Stimulated activated naive CD4-positive, alpha-beta T cell treated with Interleukin-2 at 50 U/mL for 16 hours (primary cell): Measurements from ENCODE around the gene PRKG1.
"Not testable (repeated sequence)": the region's sequence is repeated elsewhere in the genome, so short reads cannot be mapped to it uniquely, and the experiment has no call there.

Source experiments
- DNase-seq: peaks from one replicate; lab custom pipeline; 2025; lab: John Stamatoyannopoulos, UW

Gene PRKG1

DNA sequence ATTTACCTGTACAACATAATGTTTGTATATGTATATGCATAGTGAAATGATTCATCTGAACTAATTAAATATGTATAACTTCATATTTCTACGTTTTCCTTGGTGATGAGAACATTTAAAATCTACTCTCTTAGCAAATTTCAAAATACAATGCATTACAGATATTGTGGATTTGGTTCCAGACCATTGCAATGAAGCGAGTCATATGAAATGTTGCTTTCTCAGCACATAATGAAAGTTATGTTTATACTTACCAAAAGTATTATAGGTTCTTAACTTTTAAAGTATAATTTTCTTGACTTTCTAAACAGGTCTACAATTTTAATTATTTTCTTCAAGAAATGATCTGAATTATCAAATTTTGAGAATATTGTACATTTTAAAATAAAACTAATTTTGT is 435.9 kb downstream of the PRKG1 start:
- DNase-seq: no peak

DNA sequence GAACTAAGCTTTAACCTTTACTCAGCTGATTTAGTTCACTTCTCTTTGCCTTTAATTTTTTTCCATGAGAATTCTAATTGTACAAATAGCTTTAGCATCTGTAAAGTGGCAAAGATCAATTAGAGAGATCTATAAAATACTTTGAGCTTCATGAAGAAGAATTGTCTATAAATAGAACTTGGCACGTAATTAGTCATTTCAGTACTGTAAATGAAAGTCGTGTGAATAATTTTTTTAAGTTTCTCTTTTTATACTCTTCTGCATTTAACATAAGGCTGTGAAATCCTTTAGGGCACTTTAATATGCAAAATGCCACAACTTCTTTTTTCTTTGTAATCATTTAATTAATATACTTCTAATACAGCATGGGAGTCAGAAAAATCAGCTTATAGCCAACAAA is 447.3 kb downstream of the PRKG1 start:
- DNase-seq: no peak

DNA sequence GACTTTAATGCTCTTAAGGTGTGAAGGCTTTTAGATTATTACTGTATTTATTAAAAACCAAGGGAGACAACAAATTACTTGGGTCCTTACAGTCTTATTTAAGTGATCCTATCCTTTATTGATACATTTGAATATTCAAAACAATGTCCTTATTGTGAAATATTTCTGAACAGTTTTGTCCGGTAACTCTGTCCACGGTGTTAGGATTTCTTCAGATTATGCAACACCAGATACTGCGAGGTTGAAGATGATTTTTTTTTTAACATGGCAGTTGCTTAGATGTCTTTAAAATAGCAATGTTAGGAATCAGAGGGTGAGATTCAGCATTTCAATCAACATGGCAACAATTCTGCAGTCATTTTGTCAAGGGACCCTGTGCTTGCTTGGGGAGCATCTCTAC is 448.6 kb downstream of the PRKG1 start:
- DNase-seq: no peak

DNA sequence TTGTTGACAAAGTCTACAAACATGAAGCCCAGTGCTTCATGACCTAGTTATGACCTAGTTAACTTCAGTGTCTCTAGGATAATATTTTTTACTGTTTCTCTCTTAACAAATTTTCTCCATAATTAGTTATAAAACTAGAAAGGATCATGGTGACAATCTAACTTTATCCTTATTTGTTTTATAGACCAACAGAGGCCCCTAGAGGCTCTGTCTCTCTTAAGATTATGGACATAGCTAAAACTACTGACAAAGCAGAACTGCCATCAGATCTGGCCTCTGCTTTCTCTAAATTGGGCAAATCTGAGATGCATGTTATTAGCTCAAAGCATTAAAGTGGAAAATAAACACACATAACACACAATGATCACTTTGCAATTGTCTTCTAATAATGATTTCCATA is 449.2 kb downstream of the PRKG1 start:
- no peak for DNase-seq

DNA sequence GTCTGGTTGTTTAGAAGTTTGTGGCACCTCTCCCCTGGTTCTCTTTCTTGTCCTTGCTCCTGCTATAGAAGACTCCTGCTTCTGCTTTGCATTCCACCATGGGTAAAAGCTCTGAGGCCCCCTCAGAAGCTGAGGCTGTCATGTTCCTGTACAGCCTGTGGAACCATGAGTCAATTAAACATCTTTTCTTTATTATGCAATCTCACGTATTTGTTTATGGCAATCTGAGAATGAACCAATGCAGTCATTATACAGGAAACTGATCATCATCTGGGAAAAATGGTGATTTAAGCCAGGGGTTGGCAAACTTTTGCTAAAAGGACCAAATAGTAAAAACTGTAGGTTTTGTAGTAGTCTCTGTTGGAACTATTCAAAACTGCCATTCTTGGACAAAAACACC is 449.8 kb downstream of the PRKG1 start:
- DNase-seq: no peak

DNA sequence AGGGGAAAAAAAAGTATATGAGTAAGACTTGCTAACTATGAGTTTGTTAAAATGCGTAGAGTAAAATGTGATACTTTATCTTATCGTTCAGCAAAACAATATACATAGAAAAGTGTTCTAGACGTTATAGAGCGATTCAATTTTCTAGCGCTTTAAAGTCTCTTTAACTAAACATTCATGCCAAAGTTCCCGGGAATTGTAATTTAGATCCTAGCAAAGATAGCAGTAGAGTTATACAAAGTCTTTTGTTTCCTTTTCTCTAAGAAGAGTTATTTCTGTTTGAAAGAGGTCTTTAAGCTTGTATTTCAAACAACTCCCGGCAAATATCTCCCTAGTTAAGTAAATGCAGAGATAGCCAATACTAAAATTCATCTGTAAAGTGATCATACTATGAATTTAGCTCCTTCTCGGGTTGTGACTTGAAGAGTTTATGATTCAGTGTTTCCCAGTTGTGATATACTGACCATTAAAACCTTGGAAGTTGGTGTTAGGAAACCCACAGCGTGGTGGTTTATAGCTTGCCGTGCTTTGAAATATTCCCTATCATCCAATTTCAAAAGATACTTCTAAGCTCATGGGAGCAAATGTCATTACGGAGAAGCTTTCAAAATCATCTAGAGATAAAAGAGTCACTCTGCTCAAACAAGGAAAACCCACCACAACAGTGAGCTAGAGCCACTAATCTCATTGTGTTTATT is 453.4 kb downstream of the PRKG1 start:
- no peak for DNase-seq

DNA sequence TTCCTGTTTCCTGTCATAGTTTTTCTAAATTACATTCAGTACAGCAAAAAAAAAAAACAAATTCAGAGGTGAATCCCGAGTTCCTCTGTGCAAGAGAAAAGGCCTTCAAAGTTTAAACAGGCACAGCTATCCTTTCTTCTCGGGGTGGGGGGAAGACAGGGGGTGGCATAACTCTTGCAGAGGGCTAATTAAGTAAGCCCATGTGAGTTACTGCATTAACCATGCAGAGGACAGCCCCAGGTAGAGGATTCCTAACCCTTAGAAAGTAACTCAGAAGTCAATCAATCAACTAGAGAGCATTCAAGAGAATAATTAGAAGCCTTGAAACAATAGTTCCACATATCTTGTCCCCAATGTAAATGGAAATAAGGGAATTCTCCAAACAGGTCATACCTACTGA is 454.2 kb downstream of the PRKG1 start:
- no peak for DNase-seq

DNA sequence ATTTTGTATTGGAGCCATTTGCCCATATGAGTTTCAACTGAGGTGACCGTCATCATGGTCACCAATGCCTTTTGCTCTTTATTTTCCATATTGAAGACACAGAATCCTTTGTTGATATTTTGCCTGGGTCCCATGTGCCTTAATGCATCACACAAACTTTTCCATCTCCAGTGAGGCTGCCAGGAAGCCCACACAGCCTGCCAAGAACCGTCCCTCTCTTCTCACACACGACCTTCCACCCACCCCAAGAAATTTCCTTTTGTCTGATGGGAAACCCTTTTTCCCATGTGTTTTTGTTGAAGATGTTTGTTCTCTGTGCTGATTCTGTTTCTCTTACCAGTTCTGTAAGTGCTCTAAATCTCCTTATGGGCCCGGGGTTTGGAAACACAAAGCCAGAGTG is 456.3 kb downstream of the PRKG1 start:
- no peak for DNase-seq

DNA sequence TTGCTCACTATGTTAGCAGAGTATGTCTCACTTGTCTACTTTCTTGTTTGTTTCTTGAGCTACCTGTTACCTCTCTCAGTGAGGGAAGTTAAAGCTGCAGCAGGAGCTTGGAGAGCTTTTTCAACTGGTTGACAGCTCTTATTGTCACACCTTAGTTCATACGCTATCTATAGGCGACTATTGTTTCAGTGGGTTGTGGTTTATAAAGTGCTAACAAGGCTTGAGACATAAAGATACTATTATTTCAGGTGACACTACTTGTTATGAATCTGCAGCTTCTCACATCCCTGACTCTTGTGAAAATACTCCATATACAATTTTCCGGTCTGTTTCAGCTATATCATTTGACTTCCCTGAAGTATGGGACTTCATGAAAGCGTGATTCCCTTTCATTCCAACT is 457.8 kb downstream of the PRKG1 start:
- DNase-seq: no peak

DNA sequence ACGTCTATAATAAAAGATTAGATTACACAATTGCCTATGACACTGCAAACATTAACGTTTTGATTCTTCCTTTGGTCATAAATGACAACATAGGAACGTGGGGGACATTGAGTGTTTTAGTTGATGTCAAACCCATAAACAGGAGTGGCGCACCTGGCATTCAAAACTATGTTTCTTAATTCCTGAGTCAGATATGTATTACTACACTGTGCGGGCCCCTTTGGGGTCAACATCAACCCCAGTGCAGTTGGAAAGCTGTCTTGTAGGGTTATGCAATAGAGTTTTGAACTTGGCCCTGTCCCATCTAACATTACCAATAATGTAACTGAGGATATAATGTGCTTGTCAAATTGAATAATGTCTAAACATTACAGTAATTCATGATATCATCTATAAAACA is 468.6 kb downstream of the PRKG1 start:
- DNase-seq: no peak

DNA sequence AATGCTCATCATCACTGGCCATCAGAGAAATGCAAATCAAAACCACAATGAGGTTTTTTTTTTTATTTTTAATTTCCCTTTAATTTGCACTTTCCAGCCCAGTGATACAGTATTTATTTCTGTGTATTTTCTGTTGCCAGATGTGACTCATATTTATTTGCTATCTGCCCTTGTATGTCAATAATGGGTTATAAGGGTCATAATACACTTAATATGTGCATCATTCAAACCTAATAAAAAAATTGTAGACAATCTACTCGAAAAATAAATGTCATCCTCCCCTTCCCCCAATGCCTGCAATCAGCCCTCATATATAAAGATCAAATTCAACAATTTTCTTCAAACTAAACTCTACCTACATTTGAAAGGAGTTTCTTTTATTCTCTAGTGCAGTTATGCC is 470.6 kb downstream of the PRKG1 start:
- DNase-seq: no peak

DNA sequence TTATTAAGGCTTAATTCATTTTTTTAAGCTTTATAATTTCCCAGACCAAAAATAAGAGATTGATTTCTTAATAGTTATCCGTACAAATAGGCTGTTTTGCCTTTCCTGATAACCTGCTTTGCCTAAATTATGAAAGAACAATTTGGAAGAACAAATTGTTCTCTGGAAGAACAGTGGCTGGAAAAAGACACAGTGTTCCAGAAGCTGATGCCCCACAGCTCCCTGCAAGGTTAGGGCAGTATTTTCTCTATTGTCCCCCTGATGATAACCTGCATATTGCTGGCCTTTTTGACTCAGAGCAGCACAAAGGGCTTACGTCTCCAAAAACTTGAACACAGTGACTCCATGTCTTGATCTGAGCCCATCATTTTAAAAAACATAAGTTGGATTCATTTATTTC is 473.7 kb downstream of the PRKG1 start:
- DNase-seq: no peak

DNA sequence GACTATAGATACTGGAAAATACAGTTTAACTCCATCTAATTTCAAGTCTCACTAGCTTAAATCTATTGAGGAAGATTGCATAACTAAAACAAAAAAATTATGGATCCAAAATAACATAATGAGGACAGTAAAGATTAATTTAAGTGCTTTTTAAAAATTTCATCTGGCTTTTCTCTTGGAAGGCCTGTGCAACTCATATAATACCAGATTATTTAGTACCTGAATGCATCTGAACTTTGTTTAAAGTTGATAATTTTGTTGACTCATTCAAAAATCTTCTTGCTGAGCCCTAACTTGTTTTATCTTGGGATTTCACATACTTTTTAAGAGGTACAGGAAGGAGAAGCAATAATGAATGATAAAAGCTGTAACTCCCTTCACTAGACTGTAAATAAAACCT is 478.6 kb downstream of the PRKG1 start:
- DNase-seq: no peak

DNA sequence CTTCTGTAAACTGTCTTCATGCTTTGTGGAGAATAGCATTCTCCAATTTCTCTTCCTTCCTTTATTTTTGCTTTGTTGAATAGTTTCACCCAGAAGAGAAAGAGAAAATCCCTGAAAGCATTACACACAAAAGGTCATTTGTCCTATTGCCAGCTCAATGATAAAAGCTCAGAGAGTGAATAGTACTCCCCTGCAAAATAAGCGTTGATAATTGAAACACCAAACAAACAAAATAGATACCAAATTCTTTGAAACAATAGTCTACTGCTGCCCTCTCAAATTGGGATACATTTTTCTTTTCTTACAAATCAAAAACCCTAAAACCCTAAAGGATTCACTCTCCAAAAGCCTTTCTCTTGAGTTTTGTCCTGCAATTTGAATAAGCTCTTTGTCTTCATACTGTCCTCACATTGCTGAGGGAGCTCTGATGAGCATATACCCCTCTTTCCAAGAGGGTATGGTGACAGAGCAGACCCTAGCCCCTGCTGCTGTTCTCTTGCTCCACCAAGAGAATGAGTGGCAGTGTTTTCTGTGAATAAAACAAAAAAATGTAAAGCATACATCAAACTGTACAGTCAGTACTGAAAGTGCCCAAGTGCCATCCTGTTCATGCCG is 490.7 kb downstream of the PRKG1 start:
- DNase-seq: no peak

DNA sequence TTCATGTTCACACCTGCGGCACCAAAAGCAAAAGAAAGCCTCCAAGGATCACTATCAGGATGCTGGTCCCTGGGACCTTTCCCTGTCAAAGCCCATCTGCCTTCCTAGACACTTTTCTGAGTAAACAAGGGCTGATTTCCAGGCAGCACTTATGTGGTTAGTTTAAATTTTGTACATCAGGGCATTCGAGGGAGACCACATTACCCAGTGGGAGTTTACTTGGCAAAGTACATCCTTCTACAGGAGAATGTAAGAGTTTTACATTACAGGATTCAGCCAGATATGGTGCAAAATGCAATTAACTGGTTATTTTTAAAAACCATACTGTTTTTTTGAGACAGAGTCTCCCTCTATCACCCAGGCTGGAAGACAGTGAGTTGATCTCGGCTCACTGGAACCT is 493.0 kb downstream of the PRKG1 start:
- no peak for DNase-seq

DNA sequence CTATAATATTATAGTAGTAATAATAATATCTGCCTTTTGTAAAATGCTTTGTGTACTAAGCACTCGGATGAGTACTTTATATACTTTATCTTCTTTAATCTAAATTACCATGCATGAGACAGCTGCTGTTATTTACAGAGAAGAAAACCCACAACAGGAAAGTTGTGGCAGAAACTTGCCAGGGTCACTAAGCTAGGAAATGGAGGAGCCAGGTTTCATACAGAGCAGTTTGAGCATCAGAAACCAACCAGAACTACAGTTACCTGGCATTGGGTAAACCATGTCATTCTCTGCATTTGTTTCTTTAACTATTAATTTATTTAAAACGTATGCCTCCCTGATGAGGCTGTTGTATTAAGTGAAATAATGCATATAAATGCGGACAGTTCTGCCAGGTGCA is 495.2 kb downstream of the PRKG1 start:
- no peak for DNase-seq

DNA sequence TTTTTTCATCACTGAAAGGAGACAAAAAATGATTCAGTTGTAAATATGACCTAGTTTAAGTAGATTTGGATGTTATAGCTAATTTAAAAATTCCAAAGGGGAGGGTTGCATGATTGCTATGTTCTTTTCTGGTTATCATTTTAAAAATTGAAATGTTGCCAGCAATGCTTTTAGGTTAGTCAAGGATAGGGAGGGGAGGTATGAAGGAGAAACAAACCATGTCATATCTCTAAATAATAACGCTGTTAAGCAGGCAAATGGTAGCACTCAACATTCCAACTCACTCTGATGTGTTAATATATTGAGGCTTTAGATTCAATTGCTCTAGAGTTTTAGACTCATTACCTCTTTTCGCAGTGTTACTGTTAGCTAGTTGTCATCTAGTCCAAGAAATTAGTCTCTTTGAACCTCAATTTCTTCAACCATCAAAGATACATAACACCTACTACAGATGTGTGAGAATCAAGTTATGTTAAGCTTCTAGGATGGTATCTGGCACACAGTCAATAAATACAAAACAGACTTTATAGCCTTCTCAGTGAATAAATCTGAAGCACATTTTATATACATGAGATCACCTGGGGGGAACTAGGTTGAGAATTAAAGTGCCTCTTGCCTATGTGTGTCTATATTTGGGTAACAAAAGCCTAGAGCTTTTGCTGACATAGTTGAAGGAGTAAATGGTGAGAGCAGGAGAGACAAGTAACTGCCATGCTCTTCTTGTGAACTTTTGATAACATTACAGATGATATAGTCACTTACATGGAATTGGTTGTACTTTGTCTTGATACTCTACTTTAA is 500.2 kb downstream of the PRKG1 start:
- no peak for DNase-seq

DNA sequence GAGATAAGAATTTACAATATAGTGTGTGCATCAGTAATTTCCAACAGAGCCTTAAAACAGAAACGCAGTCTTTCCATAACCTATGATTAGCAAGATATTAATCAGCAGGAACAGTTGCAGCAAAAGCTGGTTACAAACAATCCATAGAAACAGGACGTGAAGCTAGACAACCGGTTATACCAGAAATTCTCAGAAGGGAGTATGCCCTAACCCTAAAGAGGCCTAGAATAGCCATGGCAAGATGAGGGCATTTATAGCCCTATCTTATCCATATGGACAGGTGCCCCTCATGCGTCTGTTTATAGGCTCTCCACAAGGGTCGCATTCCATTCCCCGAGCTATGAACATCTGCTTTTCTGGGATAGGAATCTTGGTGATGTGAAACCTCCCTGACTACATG is 506.9 kb downstream of the PRKG1 start:
- not testable (repeated sequence) for DNase-seq

DNA sequence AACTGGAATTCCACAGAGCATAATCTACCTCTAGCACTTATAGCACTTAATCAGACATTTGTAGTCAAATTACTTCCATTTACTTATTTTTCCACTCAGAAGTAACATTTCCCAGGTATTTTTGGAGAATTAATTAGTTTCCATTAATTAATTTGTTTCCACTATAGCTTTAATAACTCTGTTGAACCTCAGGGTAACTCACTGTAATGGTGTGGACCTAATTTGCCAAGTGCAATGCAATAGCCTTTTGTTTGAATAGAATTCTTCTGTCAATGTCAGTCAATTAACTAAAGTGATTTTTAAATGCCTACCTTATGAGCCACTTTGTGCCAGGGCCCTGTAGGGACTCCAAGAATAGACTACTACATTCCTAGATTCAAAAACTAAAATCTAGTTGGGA is 509.7 kb downstream of the PRKG1 start:
- no peak for DNase-seq

DNA sequence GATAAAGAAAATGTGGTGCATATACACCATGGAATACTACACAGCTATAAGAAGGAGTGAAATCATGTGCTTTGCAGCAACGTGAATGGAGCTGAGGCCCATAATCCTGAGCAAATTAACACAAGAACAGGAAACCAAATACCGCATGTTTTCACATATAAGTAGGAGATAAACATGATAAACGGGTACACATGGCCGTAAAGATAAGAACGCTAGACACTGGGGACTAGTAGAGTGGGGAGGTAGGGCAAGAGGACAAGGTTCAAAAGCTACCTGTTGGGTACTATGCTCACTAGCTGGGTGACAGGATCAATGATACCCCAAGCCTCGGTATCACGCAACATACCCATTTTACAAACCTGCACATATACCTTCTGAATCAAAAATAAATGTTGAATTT is 511.5 kb downstream of the PRKG1 start:
- DNase-seq: no peak

DNA sequence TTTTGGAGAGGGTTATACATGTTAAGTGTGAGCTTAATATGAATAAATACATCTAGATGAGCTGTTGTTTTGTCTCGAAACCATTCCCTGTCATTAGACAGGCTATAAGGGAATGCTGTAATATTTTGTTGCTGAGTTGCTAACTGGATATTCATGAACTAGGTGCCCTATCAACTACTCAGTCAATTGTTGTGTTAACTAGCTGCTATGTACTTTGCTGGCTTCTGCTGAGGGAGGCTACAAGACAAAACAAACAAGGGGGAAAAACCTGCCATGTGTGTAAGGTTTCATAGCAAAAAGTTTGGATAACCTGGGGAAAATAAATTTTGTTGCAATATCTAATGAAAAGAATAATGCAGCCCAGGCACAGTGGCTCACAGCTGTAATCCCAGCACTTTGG is 514.7 kb downstream of the PRKG1 start:
- DNase-seq: no peak

DNA sequence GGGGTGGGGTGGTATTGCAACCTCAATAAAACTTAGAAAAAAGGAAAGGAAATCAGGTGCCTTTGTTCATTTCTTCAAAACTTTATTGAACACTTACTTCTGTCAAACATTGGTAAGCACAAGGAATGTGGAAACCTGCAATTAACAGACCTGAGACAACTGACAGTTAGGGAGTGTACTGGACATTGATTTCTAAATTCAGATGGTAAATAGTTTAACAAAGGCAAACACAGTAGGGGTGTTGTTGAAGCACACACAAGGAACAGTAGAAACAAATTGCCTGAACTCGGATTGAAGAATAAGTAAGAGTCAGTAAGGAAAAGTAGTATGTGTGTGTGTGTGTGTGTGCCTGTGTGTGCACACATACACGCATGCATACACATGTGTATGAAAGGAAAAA is 516.5 kb downstream of the PRKG1 start:
- no peak for DNase-seq

DNA sequence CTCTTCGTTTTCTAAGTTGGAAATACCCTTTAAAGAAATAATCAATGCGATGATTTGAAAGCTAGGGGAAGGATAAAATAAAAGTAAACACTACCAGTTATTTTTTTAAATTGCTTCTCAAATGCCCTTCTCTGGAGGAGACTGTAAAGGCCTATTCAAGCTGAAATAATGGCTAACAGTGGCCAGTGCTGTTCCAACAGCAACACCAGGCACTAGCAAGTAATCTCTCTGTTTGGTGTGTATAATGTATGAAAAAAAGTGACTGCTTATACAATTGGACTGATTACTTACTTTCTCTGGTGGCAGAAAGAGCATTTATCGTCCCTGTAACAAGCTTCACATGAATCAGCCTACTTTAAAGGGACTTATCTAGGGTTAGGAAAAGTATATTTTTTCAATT is 522.4 kb downstream of the PRKG1 start:
- no peak for DNase-seq
